HG03469 (cell line): Measurements from ENCODE around the gene PSMD10.
A peak's percentile ranks its signal among the peaks of the same experiment; 100 is the strongest.

Experiments used
- ATAC-seq: cut with Tn5 transposase; IDR thresholded peaks from one replicate; pipeline ENCODE4 v1.9.1; 2021; ENCODE audit warnings: mild to moderate bottlenecking, moderate library complexity, moderate number of reproducible peaks; ENCODE audit not compliant: unreplicated experiment

Gene PSMD10

GRCh38 chrX:108091264-108091877 is at the start of gene PSMD10, which contains the start of gene ATG4A:
TSS of gene PSMD10 (minus strand) at chrX:108091542. CDS start at chrX:108091520, 22 bp downstream.
TSS of gene ATG4A (plus strand) at chrX:108091778. CDS start at chrX:108091827, 49 bp downstream.
- peak; percentile 93 for ATAC-seq

- no peak for ATAC-seq
Observed at GRCh38 chrX:108138814-108139702, 47.7 kb upstream of the PSMD10 start.

- no peak for ATAC-seq
Observed at GRCh38 chrX:108134724-108135123, 43.4 kb upstream of the PSMD10 start.

GRCh38 chrX:108132876-108133275 is 41.5 kb upstream of the PSMD10 start:
- ATAC-seq = no peak

- ATAC-seq = no peak
Observed at GRCh38 chrX:108132034-108132433, 40.7 kb upstream of the PSMD10 start.

- ATAC-seq = no peak
Observed at GRCh38 chrX:108131471-108131870, 40.1 kb upstream of the PSMD10 start.

GRCh38 chrX:108130889-108131288 is 39.5 kb upstream of the PSMD10 start:
- no peak for ATAC-seq

GRCh38 chrX:108127152-108127551 is 35.8 kb upstream of the PSMD10 start:
- no peak for ATAC-seq

GRCh38 chrX:108126661-108127060 is 35.3 kb upstream of the PSMD10 start:
- ATAC-seq = no peak

GRCh38 chrX:108123591-108124366 is 32.4 kb upstream of the PSMD10 start:
- ATAC-seq = no peak

- ATAC-seq = no peak
Observed at GRCh38 chrX:108122748-108123147, 31.4 kb upstream of the PSMD10 start.

GRCh38 chrX:108121291-108121690 is 29.9 kb upstream of the PSMD10 start:
- ATAC-seq = no peak

- no peak for ATAC-seq
Observed at GRCh38 chrX:108117988-108118387, 26.6 kb upstream of the PSMD10 start.

- ATAC-seq = no peak
Observed at GRCh38 chrX:108114541-108114940, 23.2 kb upstream of the PSMD10 start.

- ATAC-seq = no peak
Observed at GRCh38 chrX:108105473-108105872, 14.1 kb upstream of the PSMD10 start.

- ATAC-seq = no peak
Observed at GRCh38 chrX:108097380-108097779, 6.0 kb upstream of the PSMD10 start.

GRCh38 chrX:108091878-108092291 is 543 bp upstream of the PSMD10 start:
- peak; percentile 16 for ATAC-seq

GRCh38 chrX:108090491-108091263 is 665 bp downstream of the PSMD10 start:
- peak; percentile 5 for ATAC-seq

GRCh38 chrX:108088511-108088910 is 2.8 kb downstream of the PSMD10 start:
- no peak for ATAC-seq

- no peak for ATAC-seq
Observed at GRCh38 chrX:108087792-108088191, 3.5 kb downstream of the PSMD10 start.
